Fibroblast of lung (primary cell): ENCODE results near the gene NOMO2. TPM values are rescaled to one million over a fixed set of nuclear protein-coding genes. Genes with fewer than 3 reads are reported as not detected.
"Not testable (repeated sequence)": the region's sequence is repeated elsewhere in the genome, so short reads cannot be mapped to it uniquely, and the experiment has no call there.

Source experiments
- DNase-seq, 2 donors: peaks; one replicate each; pipeline versions ENCODE4 v3.0.0 to v3.0.0-alpha.2; 2010; ENCODE audit warnings: low read depth in 2 of 2
- H2AFZ ChIP-seq: 2 replicates; pipeline ENCODE4 v1.5.1; 2012; ENCODE audit warnings: low read length, control low read depth, inconsistent platforms
- H3K27ac ChIP-seq: 2 replicates; pipeline ENCODE4 v1.5.1; 2011; ENCODE audit warnings: low read length, control low read depth; ENCODE audit not compliant: insufficient read depth
- H3K27me3 ChIP-seq: 2 replicates; pipeline ENCODE4 v1.5.1; 2011; ENCODE audit warnings: mild to moderate bottlenecking, low read length; ENCODE audit not compliant: control insufficient read depth, insufficient read depth
- H3K36me3 ChIP-seq: 2 replicates; pipeline ENCODE4 v1.5.1; 2011; ENCODE audit warnings: low read length; ENCODE audit not compliant: control insufficient read depth, insufficient read depth
- H3K4me1 ChIP-seq: 2 replicates; pipeline ENCODE4 v1.5.1; 2011; ENCODE audit warnings: low read length; ENCODE audit not compliant: control insufficient read depth, insufficient read depth; ENCODE audit errors: extremely low read depth
- H3K4me2 ChIP-seq: 2 replicates; pipeline ENCODE4 v1.5.1; 2011; ENCODE audit warnings: low read length, control low read depth; ENCODE audit not compliant: insufficient read depth; ENCODE audit errors: extremely low read depth
- H3K4me3 ChIP-seq, 4 experiments: fragments of 200-600 bp in 1 of 4; sonication (generic) in 1 of 4; replicated peaks in 1 of 4; 2 replicates each; pipeline ENCODE4 v1.5.1; 2011 to 2016; ENCODE audit warnings: low read length in 4 of 4, low read depth in 3 of 4, mild to moderate bottlenecking in 3 of 4, control low read depth in 2 of 4, inconsistent platforms in 1 of 4, mixed read lengths in 1 of 4; ENCODE audit not compliant: insufficient read depth in 1 of 4; ENCODE audit errors: control extremely low read depth in 1 of 4
- H3K79me2 ChIP-seq: 2 replicates; pipeline ENCODE4 v1.5.1; 2012; ENCODE audit warnings: mild to moderate bottlenecking, low read length, inconsistent platforms; ENCODE audit not compliant: control insufficient read depth, insufficient read depth
- H3K9ac ChIP-seq: 2 replicates; pipeline ENCODE4 v1.5.1; 2011; ENCODE audit warnings: mild to moderate bottlenecking, low read length, control low read depth; ENCODE audit not compliant: insufficient read depth
- H3K9me3 ChIP-seq: 2 replicates; pipeline ENCODE4 v1.5.1; 2012; ENCODE audit warnings: low read depth, low read length; ENCODE audit not compliant: control insufficient read depth, insufficient read depth
- H4K20me1 ChIP-seq: 2 replicates; pipeline ENCODE4 v1.5.1; 2011; ENCODE audit warnings: low read length; ENCODE audit not compliant: control insufficient read depth, insufficient read depth; ENCODE audit errors: extremely low read depth
- polyA plus RNA-seq, 2 donors: library from polyadenylated mRNA; depleted of rRNA in 1 of 2; stranded (reverse) in 1 of 2; unstranded in 1 of 2; fragments of >200 nt; gene quantifications; 2 replicates each; pipeline ENCODE4 v1.2.1, GENCODE V29; 2011 to 2012; ENCODE audit warnings: missing spikeins in 1 of 2
- total RNA-seq: library from RNA; depleted of rRNA; stranded (reverse); fragments of >200 nt; gene quantifications from 2 replicates; pipeline ENCODE4 v1.2.1, GENCODE V29; 2014

NOMO2 gene
- total and polyA plus RNA-seq, 2 donors (not counting 1 experiment from before 2014, with no cell fraction given): 69.6 to 186 TPM

DNA sequence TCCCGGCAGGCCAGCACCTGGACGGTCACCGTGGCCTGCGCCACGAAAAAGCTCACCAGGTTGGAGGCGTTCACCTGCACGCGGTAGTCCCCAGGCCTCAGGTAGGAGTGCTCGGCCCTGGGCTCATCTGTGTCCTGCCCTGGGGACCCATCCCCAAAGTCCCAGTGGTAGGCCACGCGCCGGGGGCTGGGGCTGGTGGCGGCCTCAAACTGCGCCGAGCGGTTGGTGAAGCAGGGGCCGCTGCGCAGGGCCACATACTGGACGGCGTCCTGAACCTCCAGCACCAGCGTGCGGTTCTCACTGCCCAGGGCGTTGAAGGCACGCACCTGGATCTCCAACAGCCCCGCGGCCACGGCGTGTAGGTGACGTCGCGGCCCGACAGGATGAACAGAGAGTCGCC is 176.6 kb downstream of the NOMO2 start:
- not testable (repeated sequence) for H4K20me1 ChIP-seq, H2AFZ ChIP-seq, H3K27me3 ChIP-seq, H3K4me2 ChIP-seq, H3K36me3 ChIP-seq, H3K9me3 ChIP-seq, DNase-seq, H3K27ac ChIP-seq, H3K9ac ChIP-seq, H3K79me2 ChIP-seq, H3K4me3 ChIP-seq, H3K4me1 ChIP-seq

DNA sequence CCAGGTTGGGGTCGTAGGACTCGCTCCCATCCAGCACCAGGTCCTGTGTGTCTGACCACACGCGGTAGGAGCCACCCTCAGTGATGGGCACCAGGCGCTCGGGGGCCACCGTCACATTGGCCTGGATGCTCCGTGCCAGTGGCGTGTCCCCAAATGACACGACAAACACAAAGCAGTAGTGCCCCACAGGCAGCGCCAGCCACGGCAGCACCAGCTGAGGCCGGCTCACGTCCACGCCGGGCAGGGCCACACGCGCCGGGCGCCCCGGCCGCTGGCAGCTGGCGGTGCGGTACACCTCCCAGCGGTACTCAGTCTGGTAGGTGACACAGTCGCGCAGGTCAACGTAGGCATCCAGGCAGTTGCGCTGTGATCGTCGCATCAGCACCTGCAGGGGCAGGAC is 177.0 kb downstream of the NOMO2 start:
- not testable (repeated sequence) for H3K4me3 ChIP-seq, H3K79me2 ChIP-seq, H3K9ac ChIP-seq, DNase-seq, H3K36me3 ChIP-seq, H4K20me1 ChIP-seq, H3K4me2 ChIP-seq, H3K4me1 ChIP-seq, H2AFZ ChIP-seq, H3K27me3 ChIP-seq, H3K9me3 ChIP-seq, H3K27ac ChIP-seq

DNA sequence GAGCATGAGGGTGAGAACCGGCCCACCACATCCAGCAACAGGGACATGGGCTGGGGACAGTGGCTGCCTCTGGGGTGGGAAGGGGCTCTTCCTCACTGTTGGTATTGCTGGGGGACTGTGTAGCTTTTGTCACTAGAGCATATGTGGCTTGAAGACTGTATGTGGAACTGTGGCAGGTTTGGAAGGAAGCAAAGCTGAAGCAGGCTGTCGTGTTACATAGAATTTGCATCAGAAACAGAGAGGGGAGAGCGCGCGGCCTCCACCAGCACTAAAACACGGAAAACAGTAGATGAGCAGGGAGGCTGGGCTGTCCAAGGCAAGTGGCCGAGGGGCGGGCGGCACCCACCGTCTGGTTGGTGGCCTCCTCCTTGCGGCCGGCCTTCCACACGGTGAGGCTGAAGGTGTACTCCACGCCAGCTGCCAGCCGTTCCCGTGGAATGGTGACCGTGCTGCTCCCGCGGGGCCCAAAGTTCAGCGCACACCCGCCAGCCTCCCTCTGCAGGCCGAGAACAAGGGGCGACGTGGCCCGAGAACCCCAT is 177.7 kb downstream of the NOMO2 start:
- not testable (repeated sequence) for H3K4me3 ChIP-seq, H3K9ac ChIP-seq, H3K79me2 ChIP-seq, H3K9me3 ChIP-seq, H3K4me1 ChIP-seq, H3K36me3 ChIP-seq, DNase-seq, H3K27me3 ChIP-seq, H4K20me1 ChIP-seq, H3K4me2 ChIP-seq, H2AFZ ChIP-seq, H3K27ac ChIP-seq

DNA sequence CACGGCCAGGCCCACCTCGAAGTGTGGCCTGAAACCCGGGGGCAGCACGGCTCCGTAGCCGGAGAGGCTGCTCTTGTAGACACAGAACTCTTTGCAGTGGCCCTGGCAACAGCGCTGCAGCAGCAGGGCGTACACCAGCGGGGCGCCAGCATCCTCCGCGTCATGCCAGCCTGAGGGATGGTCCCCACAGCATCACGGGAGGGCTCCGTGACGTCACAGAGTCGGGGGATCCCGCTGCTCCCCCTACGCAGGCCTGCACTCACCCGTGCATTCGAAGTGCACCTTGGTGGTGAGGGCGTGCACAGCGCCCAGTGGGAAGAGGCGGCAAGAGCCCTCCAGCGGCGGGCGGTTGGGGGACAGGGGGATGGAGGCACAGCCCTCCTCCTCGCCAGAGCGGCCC is 179.2 kb downstream of the NOMO2 start:
- not testable (repeated sequence) for H3K4me1 ChIP-seq, H3K36me3 ChIP-seq, H3K79me2 ChIP-seq, H3K4me2 ChIP-seq, DNase-seq, H3K27me3 ChIP-seq, H3K27ac ChIP-seq, H3K4me3 ChIP-seq, H3K9ac ChIP-seq, H2AFZ ChIP-seq, H4K20me1 ChIP-seq, H3K9me3 ChIP-seq

Other genes starting within 250 kb of the NOMO2 start
- gene NPIPA8, start 225.4 kb downstream of the NOMO2 start, total RNA-seq: not detected in 2 replicates
- gene NPIPA8, start 225.4 kb downstream of the NOMO2 start, polyA plus RNA-seq: 2.9 and 5.1 TPM in 2 replicates
- gene RPS15A, start 228.2 kb upstream of the NOMO2 start, total RNA-seq: 1,585 and 1,952 TPM in 2 replicates
- 3,629 and 3,828 TPM in 2 replicates for gene RPS15A, start 228.2 kb upstream of the NOMO2 start, polyA plus RNA-seq
- gene ARL6IP1, start 239.5 kb upstream of the NOMO2 start, total RNA-seq: 116 and 224 TPM in 2 replicates
- 119 and 264 TPM in 2 replicates for gene ARL6IP1, start 239.5 kb upstream of the NOMO2 start, polyA plus RNA-seq